HG03457 (cell line): ENCODE data around the gene INCENP.

ENCODE experiments used
- ATAC-seq: cut with Tn5 transposase; IDR thresholded peaks from one replicate; pipeline ENCODE4 v1.9.1; 2021; ENCODE audit warnings: moderate number of reproducible peaks; ENCODE audit not compliant: unreplicated experiment

INCENP gene

GRCh38 chr11:62140304-62141110 is 16.7 kb downstream of the INCENP start:
- ATAC-seq: no peak

- ATAC-seq: no peak
These were observed 17.6 kb downstream of the INCENP start for GRCh38 chr11:62141111-62142042.

- no peak for ATAC-seq
These were observed 18.2 kb downstream of the INCENP start for GRCh38 chr11:62142043-62142375.

- ATAC-seq: no peak
These were observed 19.1 kb downstream of the INCENP start for GRCh38 chr11:62142921-62143320.

GRCh38 chr11:62143727-62144126 is 19.9 kb downstream of the INCENP start:
- ATAC-seq: no peak

GRCh38 chr11:62144641-62145255 is 20.9 kb downstream of the INCENP start:
- no peak for ATAC-seq

GRCh38 chr11:62145261-62145871 is 21.6 kb downstream of the INCENP start:
- no peak for ATAC-seq

DNA sequence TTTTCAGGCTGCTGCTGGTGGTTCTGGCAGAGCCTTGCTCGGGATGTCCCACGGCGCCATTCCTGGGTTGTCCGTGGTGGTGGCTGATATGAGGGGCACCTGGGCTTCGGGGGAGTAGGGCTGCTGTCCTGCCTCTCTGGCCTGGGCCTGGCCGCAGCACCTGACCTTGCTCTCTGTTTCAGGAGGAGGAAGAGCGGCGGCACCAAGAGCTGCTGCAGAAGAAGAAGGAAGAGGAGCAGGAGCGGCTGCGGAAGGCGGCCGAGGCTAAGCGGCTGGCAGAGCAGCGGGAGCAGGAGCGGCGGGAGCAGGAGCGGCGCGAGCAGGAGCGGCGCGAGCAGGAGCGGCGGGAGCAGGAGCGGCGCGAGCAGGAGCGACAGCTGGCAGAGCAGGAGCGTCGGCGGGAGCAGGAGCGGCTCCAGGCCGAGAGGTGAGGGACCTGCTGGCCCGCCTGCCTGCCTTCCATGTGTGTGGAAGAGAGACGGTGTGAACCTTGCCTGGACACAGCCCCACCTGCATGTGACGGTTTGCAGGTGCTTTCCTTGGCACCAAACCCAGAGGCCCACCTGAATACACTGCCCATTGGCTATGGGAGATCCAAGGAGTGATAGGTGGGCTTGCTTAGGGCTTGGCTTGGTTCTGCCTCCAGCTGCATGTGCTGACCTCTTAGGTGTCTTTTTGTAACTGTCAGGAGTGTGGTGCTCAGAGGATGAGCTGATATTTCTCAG is 22.8 kb downstream of the INCENP start:
- ATAC-seq: no peak

- ATAC-seq: no peak
These were observed 23.7 kb downstream of the INCENP start for GRCh38 chr11:62147545-62147944.

DNA sequence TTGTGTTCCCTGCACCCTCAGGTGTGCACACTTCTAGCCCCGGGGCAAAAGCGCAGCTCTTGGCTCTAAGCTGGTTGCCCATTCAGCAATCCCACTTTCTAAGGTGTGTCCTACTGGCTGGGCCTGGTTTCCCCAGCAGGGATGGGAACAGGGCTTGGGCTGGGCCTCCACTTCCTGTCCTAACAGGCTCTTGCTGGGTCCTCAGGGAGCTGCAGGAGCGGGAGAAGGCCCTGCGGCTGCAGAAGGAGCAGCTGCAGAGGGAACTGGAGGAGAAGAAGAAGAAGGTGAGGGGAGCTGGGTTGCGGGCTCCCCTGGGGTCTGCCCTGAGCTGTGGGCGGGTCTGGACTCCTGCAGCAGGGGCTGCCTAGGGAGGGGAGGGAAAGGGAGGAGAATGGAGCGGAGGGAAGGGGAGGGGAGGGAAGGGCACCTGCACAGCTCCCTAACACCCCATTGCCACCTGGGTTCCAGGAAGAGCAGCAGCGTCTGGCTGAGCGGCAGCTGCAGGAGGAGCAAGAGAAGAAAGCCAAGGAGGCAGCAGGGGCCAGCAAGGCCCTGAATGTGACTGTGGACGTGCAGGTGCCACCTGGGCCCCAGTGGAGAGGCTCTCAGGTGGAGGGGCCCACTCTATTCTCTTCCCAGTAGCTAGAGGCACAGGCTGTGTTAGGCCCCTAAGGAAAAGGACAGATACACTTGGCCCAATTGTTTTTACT is 24.6 kb downstream of the INCENP start:
- no peak for ATAC-seq

DNA sequence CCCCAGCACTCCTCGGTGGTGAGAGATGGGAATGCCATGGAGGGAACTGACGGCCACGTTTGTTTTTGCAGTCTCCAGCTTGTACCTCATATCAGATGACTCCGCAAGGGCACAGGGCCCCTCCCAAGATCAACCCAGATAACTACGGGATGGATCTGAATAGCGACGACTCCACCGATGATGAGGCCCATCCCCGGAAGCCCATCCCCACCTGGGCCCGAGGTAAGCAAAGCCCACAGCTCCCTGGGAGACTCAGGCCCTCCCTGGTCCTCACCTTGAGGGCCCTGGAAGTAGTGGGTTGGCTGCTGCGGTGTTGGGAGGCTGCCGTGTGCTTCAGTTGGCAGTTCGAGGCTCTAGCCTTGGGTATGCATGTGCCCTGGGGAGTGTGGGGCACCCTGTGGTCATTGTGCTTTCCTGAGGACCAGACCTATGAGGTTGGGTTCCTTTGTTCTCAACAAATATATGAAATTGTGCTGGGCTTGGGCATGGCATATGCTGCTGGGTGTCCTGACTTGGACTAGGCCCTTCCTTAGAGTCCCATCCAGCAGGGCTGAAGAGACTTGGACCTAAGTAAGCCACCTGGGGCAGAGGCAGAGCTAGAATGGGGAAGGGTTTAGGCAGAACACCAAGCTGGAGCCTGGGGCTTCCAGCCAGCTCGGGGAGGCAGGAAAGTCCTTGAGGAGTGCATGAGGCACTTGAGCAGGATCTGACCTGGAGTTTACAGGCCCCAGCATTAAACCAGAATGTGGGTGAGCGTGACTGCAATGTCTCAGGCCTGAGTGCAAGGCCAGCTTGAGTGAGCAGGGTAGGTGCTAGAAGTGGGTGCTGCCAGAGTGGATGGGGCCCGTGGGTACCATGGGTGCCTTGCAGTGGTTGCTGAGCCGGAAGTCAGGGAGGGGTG is 26.4 kb downstream of the INCENP start:
- no peak for ATAC-seq

GRCh38 chr11:62150887-62151736 is 27.3 kb downstream of the INCENP start:
- no peak for ATAC-seq

DNA sequence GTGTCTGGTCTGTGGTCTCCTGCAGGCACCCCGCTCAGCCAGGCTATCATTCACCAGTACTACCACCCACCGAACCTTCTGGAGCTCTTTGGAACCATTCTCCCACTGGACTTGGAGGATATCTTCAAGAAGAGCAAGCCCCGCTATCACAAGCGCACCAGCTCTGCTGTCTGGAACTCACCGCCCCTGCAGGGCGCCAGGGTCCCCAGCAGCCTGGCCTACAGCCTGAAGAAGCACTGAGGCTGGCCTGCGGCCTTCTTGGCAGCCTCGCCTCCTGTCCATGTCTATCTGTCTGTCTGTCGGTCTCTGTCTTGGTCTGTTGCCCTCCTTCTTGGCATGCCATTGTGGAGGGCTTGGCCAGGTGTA is 27.9 kb downstream of the INCENP start:
- no peak for ATAC-seq

- no peak for ATAC-seq
These were observed 28.7 kb downstream of the INCENP start for GRCh38 chr11:62152245-62153086.

GRCh38 chr11:62153087-62153395 is 29.2 kb downstream of the INCENP start:
- ATAC-seq: no peak

DNA sequence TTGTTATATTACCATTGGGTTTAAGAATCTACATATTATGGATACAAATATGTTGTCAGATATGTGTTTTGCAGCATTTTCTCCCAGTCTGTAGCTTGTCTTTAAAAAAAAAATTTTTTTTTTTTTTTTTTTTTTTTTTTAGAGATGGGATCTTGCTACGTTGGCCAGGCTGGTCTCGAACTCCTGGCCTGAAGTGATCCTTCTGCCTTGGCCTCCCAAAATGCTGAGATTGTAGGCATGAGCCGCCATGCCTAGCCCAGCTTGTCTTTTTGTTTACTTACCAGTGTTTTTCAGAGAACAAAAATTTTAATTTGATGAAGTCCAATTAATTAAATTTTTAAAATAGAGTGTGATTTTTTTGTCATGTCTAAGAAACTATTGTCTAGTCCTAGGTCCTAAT is 29.8 kb downstream of the INCENP start:
- no peak for ATAC-seq

DNA sequence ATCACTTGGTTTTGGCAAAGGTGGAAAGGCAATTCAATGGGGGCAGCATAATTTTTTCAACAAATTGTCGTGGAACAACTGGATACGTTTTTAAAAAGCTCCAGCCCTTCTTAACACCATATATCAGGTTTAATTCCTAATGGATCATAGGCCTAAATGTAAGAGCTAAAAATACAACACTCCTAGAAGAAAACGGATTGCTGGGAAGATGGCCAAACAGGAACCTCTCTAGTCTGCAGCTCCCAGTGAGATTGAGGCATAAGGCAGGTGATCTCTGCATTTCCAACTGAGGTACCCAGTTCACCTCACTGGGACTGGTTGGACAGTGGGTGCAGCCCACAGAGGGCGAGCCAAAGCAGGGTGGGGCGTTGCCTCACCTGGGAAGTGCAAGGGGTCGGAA is 33.8 kb downstream of the INCENP start:
- no peak for ATAC-seq
